Measurements from ENCODE around the gene DCTN5.

The DCTN5 gene

DNA sequence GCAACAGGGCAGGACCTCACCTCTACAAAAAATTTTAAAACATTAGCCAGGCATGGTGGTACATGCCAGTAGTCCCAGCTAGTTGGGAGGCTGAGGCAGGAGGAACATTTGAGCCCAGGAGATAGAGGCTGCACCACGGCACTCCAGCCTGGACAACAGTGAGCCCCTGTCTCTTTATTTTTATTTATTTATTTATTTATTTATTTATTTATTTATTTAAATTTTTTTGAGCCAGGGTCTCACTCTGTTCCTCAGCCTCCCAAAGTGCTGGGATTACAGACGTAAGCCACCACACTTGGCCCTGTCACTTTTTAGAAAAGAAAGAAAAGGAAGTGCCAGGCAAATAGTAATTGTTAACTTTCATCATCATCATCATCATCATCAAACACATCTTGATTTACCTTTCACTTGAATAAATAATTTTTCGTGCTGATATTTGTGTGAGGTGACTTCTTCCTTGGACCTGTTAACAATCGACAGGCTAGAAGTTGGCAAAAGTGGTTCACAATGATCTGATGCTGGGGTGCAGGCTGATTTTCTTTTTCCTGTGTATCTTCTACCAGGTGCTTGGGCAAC is 6.7 kb upstream of the DCTN5 start:
- DNase-seq (no peak), ATAC-seq (ENCODE audit: insufficient read depth, low read depth) (no peak)
- no peak overlapping the region for H3K4me2 ChIP-seq (ENCODE audit: insufficient read depth, low read length)
- peaks cover 33% of the 10 kb centered on the region for H3K79me2 ChIP-seq (ENCODE audit: insufficient read depth, low read length)
- no peak overlapping the region for H3K4me3 ChIP-seq (ENCODE audit: low read depth in 1 of 2, low read length in 2 of 2)
- H2AFZ ChIP-seq (ENCODE audit: low read depth, low read length): no peak overlapping the region
- no peaks in the 10 kb centered on the region for H3K9me3 ChIP-seq (ENCODE audit: insufficient read depth, low read length, severe bottlenecking)
- no peaks in the 10 kb centered on the region for H3K27me3 ChIP-seq (ENCODE audit: insufficient read depth, low read length, poor library complexity)
- H3K9ac ChIP-seq (ENCODE audit: low read depth, low read length): no peak overlapping the region
- H3K36me3 ChIP-seq (ENCODE audit: insufficient read depth, low read length): peaks cover 73% of the 10 kb centered on the region
- H3K27ac ChIP-seq (ENCODE audit: low read length): no peak overlapping the region
- H4K20me1 ChIP-seq (ENCODE audit: insufficient read depth, low read length): peaks cover 4% of the 10 kb centered on the region; the same call in 1 of the 2 replicates
- TF ChIP-seq EZH2 (IDR thresholded peaks at IDR 0.05; ENCODE audit: borderline replicate concordance, low read depth, low read length, severe bottlenecking): no peak
- TF ChIP-seq, protein P1, sequence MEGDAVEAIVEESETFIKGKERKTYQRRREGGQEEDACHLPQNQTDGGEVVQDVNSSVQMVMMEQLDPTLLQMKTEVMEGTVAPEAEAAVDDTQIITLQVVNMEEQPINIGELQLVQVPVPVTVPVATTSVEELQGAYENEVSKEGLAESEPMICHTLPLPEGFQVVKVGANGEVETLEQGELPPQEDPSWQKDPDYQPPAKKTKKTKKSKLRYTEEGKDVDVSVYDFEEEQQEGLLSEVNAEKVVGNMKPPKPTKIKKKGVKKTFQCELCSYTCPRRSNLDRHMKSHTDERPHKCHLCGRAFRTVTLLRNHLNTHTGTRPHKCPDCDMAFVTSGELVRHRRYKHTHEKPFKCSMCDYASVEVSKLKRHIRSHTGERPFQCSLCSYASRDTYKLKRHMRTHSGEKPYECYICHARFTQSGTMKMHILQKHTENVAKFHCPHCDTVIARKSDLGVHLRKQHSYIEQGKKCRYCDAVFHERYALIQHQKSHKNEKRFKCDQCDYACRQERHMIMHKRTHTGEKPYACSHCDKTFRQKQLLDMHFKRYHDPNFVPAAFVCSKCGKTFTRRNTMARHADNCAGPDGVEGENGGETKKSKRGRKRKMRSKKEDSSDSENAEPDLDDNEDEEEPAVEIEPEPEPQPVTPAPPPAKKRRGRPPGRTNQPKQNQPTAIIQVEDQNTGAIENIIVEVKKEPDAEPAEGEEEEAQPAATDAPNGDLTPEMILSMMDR (IDR thresholded peaks at IDR 0.05; ENCODE audit: borderline replicate concordance, extremely low read depth, low read length, poor library complexity, severe bottlenecking): no peak
- peaks cover 19% of the 10 kb centered on the region for H3K4me1 ChIP-seq (ENCODE audit: insufficient read depth, low read length)

GRCh38 chr16:23635958-23636357 is 5.3 kb upstream of the DCTN5 start:
- H2AFZ ChIP-seq (ENCODE audit: low read depth, low read length): no peak overlapping the region
- H3K36me3 ChIP-seq (ENCODE audit: insufficient read depth, low read length): peaks cover 61% of the 10 kb centered on the region
- H3K27me3 ChIP-seq (ENCODE audit: insufficient read depth, low read length, poor library complexity): no peaks in the 10 kb centered on the region
- TF ChIP-seq, protein P1 (IDR thresholded peaks at IDR 0.05; ENCODE audit: borderline replicate concordance, extremely low read depth, low read length, poor library complexity, severe bottlenecking): no peak
- no peak for TF ChIP-seq EZH2 (IDR thresholded peaks at IDR 0.05; ENCODE audit: borderline replicate concordance, low read depth, low read length, severe bottlenecking)
- H4K20me1 ChIP-seq (ENCODE audit: insufficient read depth, low read length): peaks cover 3% of the 10 kb centered on the region; the same call in 1 of the 2 replicates
- H3K79me2 ChIP-seq (ENCODE audit: insufficient read depth, low read length): peaks cover 45% of the 10 kb centered on the region
- no peak overlapping the region for H3K9ac ChIP-seq (ENCODE audit: low read depth, low read length)
- DNase-seq (no peak), ATAC-seq (ENCODE audit: insufficient read depth, low read depth) (no peak)
- H3K27ac ChIP-seq (ENCODE audit: low read length): no peak overlapping the region
- H3K4me1 ChIP-seq (ENCODE audit: insufficient read depth, low read length): peaks cover 28% of the 10 kb centered on the region
- no peak overlapping the region for H3K4me2 ChIP-seq (ENCODE audit: insufficient read depth, low read length)
- H3K4me3 ChIP-seq (ENCODE audit: low read depth in 1 of 2, low read length in 2 of 2): no peak overlapping the region
- H3K9me3 ChIP-seq (ENCODE audit: insufficient read depth, low read length, severe bottlenecking): no peaks in the 10 kb centered on the region

- H2AFZ ChIP-seq (ENCODE audit: low read depth, low read length): peak overlapping the region; percentile 90
- ATAC-seq (ENCODE audit: insufficient read depth, low read depth): no peak
Measured at GRCh38 chr16:23640615-23640930, 693 bp upstream of the DCTN5 start.

More at GRCh38 chr16:23640615-23640930, 693 bp upstream of the DCTN5 start:
- H3K9ac ChIP-seq (ENCODE audit: low read depth, low read length): peak overlapping the region; percentile 79
- H3K9me3 ChIP-seq (ENCODE audit: insufficient read depth, low read length, severe bottlenecking): no peaks in the 10 kb centered on the region
- H3K4me2 ChIP-seq (ENCODE audit: insufficient read depth, low read length): peak overlapping the region; percentile 98
- no peak for TF ChIP-seq EZH2 (IDR thresholded peaks at IDR 0.05; ENCODE audit: borderline replicate concordance, low read depth, low read length, severe bottlenecking)
- TF ChIP-seq, protein P1 (IDR thresholded peaks at IDR 0.05; ENCODE audit: borderline replicate concordance, extremely low read depth, low read length, poor library complexity, severe bottlenecking): no peak
- H3K79me2 ChIP-seq (ENCODE audit: insufficient read depth, low read length): peaks cover 70% of the 10 kb centered on the region
- H3K4me3 ChIP-seq (ENCODE audit: low read depth in 1 of 2, low read length in 2 of 2): peak overlapping the region; percentile 79 to 91
- H4K20me1 ChIP-seq (ENCODE audit: insufficient read depth, low read length): peaks cover 9% of the 10 kb centered on the region
- H3K27ac ChIP-seq (ENCODE audit: low read length): peak overlapping the region; percentile 90
- H3K36me3 ChIP-seq (ENCODE audit: insufficient read depth, low read length): peaks cover 57% of the 10 kb centered on the region
- no peaks in the 10 kb centered on the region for H3K27me3 ChIP-seq (ENCODE audit: insufficient read depth, low read length, poor library complexity)
- H3K4me1 ChIP-seq (ENCODE audit: insufficient read depth, low read length): peaks cover 38% of the 10 kb centered on the region
- peak; percentile 18 for DNase-seq

Data from DND-41 (cell line).